Activated CD8-positive, alpha-beta T cell treated with anti-CD3 and anti-CD28 coated beads for 36 hours (primary cell): ENCODE results near the gene MEGF8. TPM values are rescaled to one million over a fixed set of nuclear protein-coding genes. Genes with fewer than 3 reads are reported as not detected.
A peak's percentile ranks its signal among the peaks of the same experiment; 100 is the strongest.

Experiments used
- ATAC-seq: fragments of 200-7000 bp; cut with Tn5 transposase; one replicate; pipeline ENCODE4 v1.10.0; 2021; ENCODE audit warnings: mild to moderate bottlenecking, moderate library complexity
- CTCF ChIA-PET: fragments of 350-600 bp; sonication (Branson Sonifier 250); formaldehyde crosslinking; loops from one replicate; lab custom pipeline; 2021; ENCODE audit warnings: antibody characterized with exemption; lab: Charles Lee
- POLR2A ChIA-PET: fragments of 350-600 bp; sonication (Branson Sonifier 250); formaldehyde crosslinking; loops from one replicate; lab custom pipeline; 2021; ENCODE audit warnings: antibody characterized with exemption; lab: Charles Lee
- DNase-seq: peaks from one replicate; pipeline ENCODE4 v3.0.0-alpha.2; 2020
- H3K27ac Mint-ChIP-seq: one replicate; pipeline ENCODE4 v1.8.0; 2021; ENCODE audit warnings: mild to moderate bottlenecking, mixed read lengths
- H3K27me3 Mint-ChIP-seq: one replicate; pipeline ENCODE4 v1.8.0; 2021; ENCODE audit warnings: mixed read lengths
- H3K36me3 Mint-ChIP-seq: one replicate; pipeline ENCODE4 v1.8.0; 2021; ENCODE audit warnings: low read depth, mixed read lengths
- H3K4me1 Mint-ChIP-seq: one replicate; pipeline ENCODE4 v1.8.0; 2021; ENCODE audit warnings: low read depth, mixed read lengths
- H3K4me3 Mint-ChIP-seq: one replicate; pipeline ENCODE4 v1.8.0; 2021; ENCODE audit warnings: mild to moderate bottlenecking, moderate library complexity, mixed read lengths
- H3K9me3 Mint-ChIP-seq: one replicate; pipeline ENCODE4 v1.8.0; 2021; ENCODE audit warnings: mixed read lengths
- CTCF ChIP-seq: fragments of 200-600 bp; IDR thresholded peaks from one replicate; pipeline ENCODE4 v1.8.0; 2022; ENCODE audit warnings: antibody characterized with exemption, mild to moderate bottlenecking
- intact Hi-C: fragments of 100-400 bp; cut with micrococcal nuclease; formaldehyde crosslinking; loops from one replicate; pipeline ENCODE4 v1.10.0; 2022
- total RNA-seq, 2 experiments: library from RNA; stranded (reverse); gene quantifications; one replicate each; pipeline ENCODE4 v1.2.3, GENCODE V29; 2021

Gene MEGF8
- total RNA-seq, 2 experiments from 2014 or later, result 7.0 to 8.0 TPM

- intact Hi-C loops, result no loop called here
- ATAC-seq (no peak), DNase-seq (peak; percentile 36)
- CTCF ChIA-PET, result interaction anchor here (0.7 kb wide), 1 partner anchor 77 kb away, joined by 3 read pairs; no protein-coding TSS in a partner anchor
- no peak for TF ChIP-seq CTCF
- Mint-ChIP-seq H3K27me3 (peaks cover 13% of the 10 kb centered on the region), H3K9me3 (no peaks in the 10 kb centered on the region), H3K36me3 (no peaks in the 10 kb centered on the region), H3K4me3 (peak overlapping the region; percentile 38), H3K27ac (no peak overlapping the region), H3K4me1 (peaks cover 21% of the 10 kb centered on the region)
- POLR2A ChIA-PET, result no interaction called here
Measured at GRCh38 chr19:42323852-42324654, 1.4 kb upstream of the MEGF8 start.

DNA sequence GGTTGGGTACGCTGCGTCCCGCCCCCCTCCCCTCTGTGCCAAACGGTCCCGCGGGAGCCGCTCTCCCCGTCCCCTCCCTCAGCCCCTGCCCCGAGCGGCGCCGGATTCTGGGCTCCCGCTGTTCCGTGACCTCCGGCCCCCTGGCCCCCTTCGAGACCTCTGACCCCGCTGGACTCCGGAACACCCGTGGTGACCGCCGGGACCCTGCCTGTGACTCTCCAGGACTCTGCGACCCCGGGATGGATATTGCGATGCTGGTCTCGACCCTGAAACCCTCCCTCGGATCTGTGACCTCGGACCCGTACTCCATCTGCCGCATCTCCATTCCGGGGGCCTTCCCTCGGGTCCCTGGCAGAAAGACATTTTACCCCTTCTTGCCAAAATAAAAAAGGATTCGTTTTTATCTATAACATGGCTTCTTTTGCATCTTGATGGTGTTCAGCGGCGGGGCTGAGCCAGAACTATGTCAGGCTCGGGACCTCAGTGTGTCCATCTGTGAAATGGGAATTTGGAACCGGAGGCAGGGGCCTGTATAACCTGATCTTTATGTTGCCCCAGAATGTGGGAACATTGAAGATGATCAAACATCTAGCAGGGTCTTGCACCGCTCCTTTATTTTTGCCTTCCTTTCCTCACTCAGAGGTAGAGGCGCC, 654 bp upstream of the MEGF8 start:
- Mint-ChIP-seq H3K27me3 (peaks cover 13% of the 10 kb centered on the region), H3K4me3 (peak overlapping the region; percentile 81), H3K27ac (peak overlapping the region; percentile 67), H3K36me3 (no peaks in the 10 kb centered on the region), H3K4me1 (peaks cover 23% of the 10 kb centered on the region), H3K9me3 (no peaks in the 10 kb centered on the region)
- DNase-seq (no peak), ATAC-seq (no peak)
- ChIA-PET POLR2A (no interaction called here), CTCF (no interaction called here)
- intact Hi-C loops, result no loop called here
- peak; percentile 81 for TF ChIP-seq CTCF

DNA sequence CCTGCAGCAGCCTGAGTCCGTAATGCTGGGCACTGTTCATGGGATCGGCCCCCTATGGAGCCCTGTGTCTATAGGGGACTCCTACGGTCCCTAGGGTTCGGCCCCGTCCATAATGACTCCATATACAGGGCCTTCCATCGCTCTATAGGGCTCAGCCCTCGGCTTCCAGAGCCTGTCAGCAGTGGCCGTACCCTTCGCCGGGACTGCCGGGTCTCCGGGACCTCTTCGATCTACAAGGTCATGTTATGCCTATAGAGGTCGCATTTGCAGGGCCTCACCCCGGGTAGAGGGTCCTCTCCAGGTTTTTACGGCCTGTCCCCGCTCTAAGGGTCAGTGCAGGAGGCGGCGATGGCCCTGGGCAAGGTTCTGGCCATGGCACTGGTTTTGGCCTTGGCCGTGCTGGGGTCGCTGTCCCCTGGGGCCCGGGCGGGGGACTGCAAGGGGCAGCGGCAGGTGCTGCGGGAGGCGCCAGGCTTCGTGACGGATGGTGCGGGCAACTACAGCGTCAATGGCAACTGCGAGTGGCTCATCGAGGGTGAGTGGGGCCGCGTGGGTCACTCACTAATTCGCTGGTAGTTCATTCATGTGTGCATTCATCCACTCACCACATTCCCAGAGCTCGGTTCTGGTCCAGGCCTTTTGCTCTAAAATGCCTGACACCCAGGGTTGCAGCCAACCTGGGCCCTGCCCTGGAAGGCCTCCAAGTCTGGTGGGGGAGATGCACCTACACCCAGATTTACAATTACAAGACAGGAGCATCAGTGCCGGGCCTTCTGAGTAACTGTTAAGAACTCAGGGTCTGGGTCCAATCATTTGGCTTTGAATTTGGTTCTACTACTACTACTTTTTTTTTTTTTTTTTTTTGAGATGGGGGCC, 699 bp downstream of the MEGF8 start:
- DNase-seq (peak; percentile 43), ATAC-seq (peak; percentile 7)
- peak overlapping the region; percentile 74 for H3K27ac Mint-ChIP-seq
- intact Hi-C loops, result no loop called here
- no peaks in the 10 kb centered on the region for H3K36me3 Mint-ChIP-seq
- ChIA-PET CTCF (no interaction called here), POLR2A (interaction anchor here (0.6 kb wide), 1 partner anchor 149 kb away, joined by 3 read pairs; no protein-coding TSS in a partner anchor)
- peak overlapping the region; percentile 81 for H3K4me3 Mint-ChIP-seq
- TF ChIP-seq CTCF, result no peak
- H3K9me3 Mint-ChIP-seq, result no peaks in the 10 kb centered on the region
- H3K27me3 Mint-ChIP-seq, result peaks cover 13% of the 10 kb centered on the region
- H3K4me1 Mint-ChIP-seq, result peaks cover 23% of the 10 kb centered on the region

GRCh38 chr19:42326969-42327368, 1.5 kb downstream of the MEGF8 start:
- H3K4me1 Mint-ChIP-seq, result peaks cover 23% of the 10 kb centered on the region
- no peak for TF ChIP-seq CTCF
- intact Hi-C loops, result no loop called here
- POLR2A ChIA-PET, result no interaction called here
- DNase-seq (no peak), ATAC-seq (no peak)
- no peak overlapping the region for H3K27ac Mint-ChIP-seq
- H3K4me3 Mint-ChIP-seq, result peak overlapping the region; percentile 81
- no peaks in the 10 kb centered on the region for H3K9me3 Mint-ChIP-seq
- CTCF ChIA-PET, result no interaction called here
- H3K36me3 Mint-ChIP-seq, result no peaks in the 10 kb centered on the region
- peaks cover 13% of the 10 kb centered on the region for H3K27me3 Mint-ChIP-seq
